SK-N-SH treated with all-trans-retinoic acid at 6 μM for 48 hours (cell line): ENCODE data around the gene PCSK5.

ENCODE experiments used
- ATAC-seq: fragments of 200-7000 bp; cut with Tn5 transposase; 3 replicates; pipeline ENCODE4 v1.9.1; 2020; ENCODE audit warnings: mild to moderate bottlenecking, moderate library complexity
- ARNTL ChIP-seq: fragments of 450-650 bp; formaldehyde crosslinking; IDR thresholded peaks from 2 replicates; pipeline ENCODE4 v1.5.0; 2020; ENCODE audit warnings: low read depth, mild to moderate bottlenecking, moderate library complexity, borderline replicate concordance
- BACH2 ChIP-seq: fragments of 250-450 bp; sonication (Bioruptor Pico); IDR thresholded peaks from 2 replicates; pipeline ENCODE4 v1.9.0; 2021; ENCODE audit warnings: mild to moderate bottlenecking, borderline replicate concordance
- CREB5 ChIP-seq: fragments of 250-450 bp; sonication (Bioruptor Pico); IDR thresholded peaks from 2 replicates; pipeline ENCODE4 v1.5.1; 2020; ENCODE audit warnings: low read depth, mild to moderate bottlenecking, moderate library complexity
- CSRNP3 ChIP-seq: fragments of 250-450 bp; sonication (Bioruptor Pico); IDR thresholded peaks from 2 replicates; pipeline ENCODE4 v1.5.1; 2021; ENCODE audit warnings: mild to moderate bottlenecking, moderate library complexity
- ESRRG ChIP-seq: fragments of 250-450 bp; sonication (Bioruptor Pico); IDR thresholded peaks from 2 replicates; pipeline ENCODE4 v1.6.1; 2021; ENCODE audit warnings: mild to moderate bottlenecking
- GLIS3 ChIP-seq: fragments of 250-450 bp; sonication (Bioruptor Pico); IDR thresholded peaks from 2 replicates; pipeline ENCODE4 v1.5.0; 2020; ENCODE audit warnings: mild to moderate bottlenecking, moderate library complexity
- ISL1 ChIP-seq: fragments of 250-450 bp; sonication (Bioruptor Pico); IDR thresholded peaks from 2 replicates; pipeline ENCODE4 v2.1.2; 2022; ENCODE audit warnings: mild to moderate bottlenecking, moderate library complexity
- OSR1 ChIP-seq: fragments of 250-450 bp; sonication (Bioruptor Pico); IDR thresholded peaks from 2 replicates; pipeline ENCODE4 v1.8.0; 2022; ENCODE audit warnings: moderate library complexity, mild to moderate bottlenecking, inconsistent platforms
- PATZ1 ChIP-seq: fragments of 250-450 bp; sonication (Bioruptor Pico); IDR thresholded peaks from 2 replicates; pipeline ENCODE4 v1.8.0; 2020; ENCODE audit warnings: mild to moderate bottlenecking, moderate library complexity, borderline replicate concordance
- POU6F1 ChIP-seq: fragments of 250-450 bp; sonication (Bioruptor Pico); IDR thresholded peaks from 2 replicates; pipeline ENCODE4 v1.8.0; 2021; ENCODE audit warnings: low read depth, mild to moderate bottlenecking, moderate library complexity, borderline replicate concordance
- PPARA ChIP-seq: fragments of 250-450 bp; sonication (Bioruptor Pico); IDR thresholded peaks from 2 replicates; pipeline ENCODE4 v1.5.0; 2020; ENCODE audit warnings: mild to moderate bottlenecking, borderline replicate concordance
- RARB ChIP-seq: fragments of 250-450 bp; sonication (Bioruptor Pico); IDR thresholded peaks from 2 replicates; pipeline ENCODE4 v1.8.0; 2021; ENCODE audit warnings: mild to moderate bottlenecking, moderate library complexity
- SNAI2 ChIP-seq: fragments of 250-450 bp; sonication (Bioruptor Pico); IDR thresholded peaks from 2 replicates; pipeline ENCODE4 v1.5.0; 2020; ENCODE audit warnings: mild to moderate bottlenecking, moderate library complexity
- TCF4 ChIP-seq: fragments of 250-450 bp; sonication (Bioruptor Pico); IDR thresholded peaks from 2 replicates; pipeline ENCODE4 v1.8.0; 2021; ENCODE audit warnings: mild to moderate bottlenecking, moderate library complexity, borderline replicate concordance
- TSHZ2 ChIP-seq: fragments of 250-450 bp; sonication (Bioruptor Pico); IDR thresholded peaks from 2 replicates; pipeline ENCODE4 v1.5.0; 2020; ENCODE audit warnings: mild to moderate bottlenecking, moderate library complexity
- ZC3H10 ChIP-seq: fragments of 250-450 bp; sonication (Bioruptor Pico); IDR thresholded peaks from 2 replicates; pipeline ENCODE4 v1.5.1; 2021; ENCODE audit warnings: mild to moderate bottlenecking, moderate library complexity
- ZFP3 ChIP-seq: fragments of 250-450 bp; sonication (Bioruptor Pico); IDR thresholded peaks from 2 replicates; pipeline ENCODE4 v1.5.0; 2020; ENCODE audit warnings: mild to moderate bottlenecking, moderate library complexity
- ZFP30 ChIP-seq: fragments of 450-650 bp; formaldehyde crosslinking; IDR thresholded peaks from 2 replicates; pipeline ENCODE4 v1.5.0; 2022; ENCODE audit warnings: mild to moderate bottlenecking, moderate library complexity
- ZNF70 ChIP-seq: fragments of 450-650 bp; formaldehyde crosslinking; IDR thresholded peaks from 2 replicates; pipeline ENCODE4 v1.5.0; 2020; ENCODE audit warnings: mild to moderate bottlenecking, moderate library complexity
- ZNF8 ChIP-seq: fragments of 450-650 bp; formaldehyde crosslinking; IDR thresholded peaks from 2 replicates; pipeline ENCODE4 v1.5.0; 2020; ENCODE audit warnings: mild to moderate bottlenecking, moderate library complexity

PCSK5 gene

GRCh38 chr9:75889577-75889976 lies 896 bp upstream of the PCSK5 start (continued):
- no peak for TF ChIP-seq CREB5

GRCh38 chr9:75889977-75890471 lies 449 bp upstream of the PCSK5 start:
- peak; percentile 72 for ATAC-seq

GRCh38 chr9:75891277-75891741 lies 836 bp downstream of the PCSK5 start:
- no peak for ATAC-seq
- TF ChIP-seq CREB5 (no peak), CSRNP3 (CRISPR knock-in tag) (no peak), BACH2 (CRISPR knock-in tag) (no peak), ZFP3 (CRISPR knock-in tag) (no peak), GLIS3 (CRISPR knock-in tag) (no peak), PPARA (no peak), ISL1 (CRISPR knock-in tag) (no peak), RARB (CRISPR knock-in tag) (no peak), ZFP30 (CRISPR knock-in tag) (no peak), PATZ1 (CRISPR knock-in tag) (no peak), POU6F1 (CRISPR knock-in tag) (no peak), ARNTL (CRISPR knock-in tag) (no peak), SNAI2 (CRISPR knock-in tag) (no peak), OSR1 (no peak), ESRRG (CRISPR knock-in tag) (no peak), TCF4 (CRISPR knock-in tag) (no peak), ZNF8 (CRISPR knock-in tag) (no peak), ZNF70 (no peak), TSHZ2 (no peak), ZC3H10 (CRISPR knock-in tag) (no peak)
- TF ChIP-seq, all 23 proteins: peak for 0

More at GRCh38 chr9:75889977-75890471, 449 bp upstream of the PCSK5 start:
- TF ChIP-seq CREB5 = no peak
- TF ChIP-seq POU6F1 (CRISPR knock-in tag) = no peak
- TF ChIP-seq ARNTL (CRISPR knock-in tag) = no peak
- no peak for TF ChIP-seq ZNF8 (CRISPR knock-in tag)
- no peak for TF ChIP-seq PPARA
